Measurements from ENCODE around the gene COX7B. TPM values are rescaled to one million over a fixed set of nuclear protein-coding genes. Genes with fewer than 3 reads are reported as not detected.
"Not testable (repeated sequence)": the region's sequence is repeated elsewhere in the genome, so short reads cannot be mapped to it uniquely, and the experiment has no call there.

COX7B gene, protein sequence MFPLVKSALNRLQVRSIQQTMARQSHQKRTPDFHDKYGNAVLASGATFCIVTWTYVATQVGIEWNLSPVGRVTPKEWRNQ
- total RNA-seq: 279 and 458 TPM in 2 replicates

DNA sequence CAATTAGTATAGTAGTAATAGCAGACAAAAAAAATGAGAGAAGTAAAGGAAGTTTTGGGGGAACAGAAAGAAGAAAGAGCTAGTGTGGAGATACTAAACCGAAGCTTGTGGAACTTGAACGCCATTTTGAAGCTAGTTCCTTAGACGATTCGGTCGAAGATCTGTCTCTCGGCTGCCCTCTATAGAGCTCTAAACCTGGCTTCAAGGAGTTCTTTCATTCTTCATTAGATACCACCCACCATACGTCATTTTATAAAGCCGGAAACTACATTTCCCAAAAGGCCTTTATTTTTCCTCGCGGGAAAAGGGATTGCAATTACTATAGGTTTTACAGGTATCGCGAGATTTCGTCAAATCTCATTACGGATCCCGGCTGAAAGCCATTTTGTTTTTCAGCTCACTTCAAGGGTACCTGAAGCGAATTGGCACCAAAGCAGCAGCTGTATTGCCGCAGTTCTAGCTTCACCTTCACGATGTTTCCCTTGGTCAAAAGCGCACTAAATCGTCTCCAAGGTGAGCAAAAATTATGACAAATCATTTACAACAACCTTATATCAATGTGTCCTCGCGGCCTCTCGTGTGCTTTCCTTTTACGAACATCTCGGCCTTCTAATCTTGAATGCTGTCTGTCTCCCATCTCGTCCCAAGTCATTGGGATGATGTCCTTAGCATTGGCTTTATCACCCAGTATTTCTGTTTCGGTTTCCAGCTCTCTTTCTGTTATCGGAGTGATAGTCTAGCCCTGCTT lies at the start of gene COX7B:
Gene COX7B (plus strand): TSS at position 388 of the 748 bp plus-strand sequence. CDS start 86 bp downstream, at position 474.
- DNase-seq: peak; percentile 95

DNA sequence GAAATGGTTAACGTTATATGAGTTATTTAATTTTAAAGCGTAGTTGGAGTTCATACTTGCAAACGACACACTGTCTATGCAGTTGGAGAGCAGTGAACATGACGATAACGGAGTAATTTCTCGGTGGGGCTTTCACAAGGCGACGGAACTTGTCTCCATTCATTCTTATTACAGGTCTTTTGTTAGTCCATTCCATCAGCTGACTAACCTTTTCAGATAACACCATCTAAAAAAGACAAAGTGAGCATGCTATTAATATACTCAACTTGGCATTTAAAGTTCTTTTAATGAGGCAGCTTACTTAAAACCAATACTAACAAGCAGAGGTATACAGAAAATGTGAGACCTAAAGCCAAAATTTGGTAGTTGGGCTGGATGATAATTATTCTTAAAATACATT lies 23.9 kb upstream of the COX7B start:
- no peak for DNase-seq

DNA sequence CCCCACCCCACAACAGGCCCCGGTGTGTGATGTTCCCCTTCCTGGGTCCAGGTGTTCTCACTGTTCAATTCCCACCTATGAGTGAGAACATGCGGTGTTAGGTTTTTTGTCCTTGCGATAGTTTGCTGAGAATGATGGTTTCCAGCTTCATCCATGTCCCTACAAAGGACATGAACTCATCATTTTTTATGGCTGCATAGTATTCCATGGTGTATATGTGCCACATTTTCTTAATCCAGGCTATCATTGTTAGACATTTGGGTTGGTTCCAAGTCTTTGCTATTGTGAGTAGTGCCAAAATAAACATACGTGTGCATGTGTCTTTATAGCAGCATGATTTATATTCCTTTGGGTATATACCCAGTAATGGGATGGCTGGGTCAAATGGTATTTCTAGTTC lies 17.9 kb upstream of the COX7B start:
- not testable (repeated sequence) for DNase-seq

DNA sequence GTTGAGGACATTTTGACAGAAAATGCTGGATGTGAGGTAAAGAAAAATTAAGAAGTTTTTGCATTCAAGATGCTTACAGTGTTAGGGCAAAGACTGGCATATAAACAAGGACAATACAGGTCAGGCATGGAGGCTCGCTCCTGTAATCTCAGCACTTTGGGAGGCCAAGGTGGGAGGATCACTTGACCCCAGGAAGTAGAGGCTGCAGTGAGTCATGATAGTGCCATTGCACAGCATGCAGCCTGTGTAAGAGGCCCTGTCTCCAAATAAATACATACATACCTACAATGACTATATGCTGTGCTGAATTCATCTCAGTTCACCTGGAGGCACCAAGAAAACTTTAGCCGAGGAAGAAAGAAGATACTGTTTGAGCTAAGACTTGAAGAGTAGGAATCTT lies 6.4 kb upstream of the COX7B start:
- DNase-seq: no peak

DNA sequence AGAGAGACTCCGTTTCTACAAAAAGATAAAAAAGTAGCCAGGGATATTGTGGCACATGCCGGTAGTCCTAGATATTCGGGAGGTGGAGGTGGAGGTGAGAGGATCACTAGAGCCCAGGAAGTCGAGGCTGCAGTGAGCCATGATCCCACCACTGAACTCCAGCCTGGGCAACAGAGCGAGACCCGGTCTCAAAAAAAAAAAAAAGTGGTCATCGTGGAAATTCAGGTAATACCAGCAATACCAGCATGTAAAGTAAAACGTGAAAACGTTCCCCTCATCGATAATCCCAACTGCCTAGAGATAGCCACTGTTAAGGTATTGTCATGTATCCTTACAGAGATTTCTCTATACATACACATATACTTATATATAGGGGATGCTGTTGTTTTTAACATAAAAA lies 5.6 kb upstream of the COX7B start:
- DNase-seq: no peak

DNA sequence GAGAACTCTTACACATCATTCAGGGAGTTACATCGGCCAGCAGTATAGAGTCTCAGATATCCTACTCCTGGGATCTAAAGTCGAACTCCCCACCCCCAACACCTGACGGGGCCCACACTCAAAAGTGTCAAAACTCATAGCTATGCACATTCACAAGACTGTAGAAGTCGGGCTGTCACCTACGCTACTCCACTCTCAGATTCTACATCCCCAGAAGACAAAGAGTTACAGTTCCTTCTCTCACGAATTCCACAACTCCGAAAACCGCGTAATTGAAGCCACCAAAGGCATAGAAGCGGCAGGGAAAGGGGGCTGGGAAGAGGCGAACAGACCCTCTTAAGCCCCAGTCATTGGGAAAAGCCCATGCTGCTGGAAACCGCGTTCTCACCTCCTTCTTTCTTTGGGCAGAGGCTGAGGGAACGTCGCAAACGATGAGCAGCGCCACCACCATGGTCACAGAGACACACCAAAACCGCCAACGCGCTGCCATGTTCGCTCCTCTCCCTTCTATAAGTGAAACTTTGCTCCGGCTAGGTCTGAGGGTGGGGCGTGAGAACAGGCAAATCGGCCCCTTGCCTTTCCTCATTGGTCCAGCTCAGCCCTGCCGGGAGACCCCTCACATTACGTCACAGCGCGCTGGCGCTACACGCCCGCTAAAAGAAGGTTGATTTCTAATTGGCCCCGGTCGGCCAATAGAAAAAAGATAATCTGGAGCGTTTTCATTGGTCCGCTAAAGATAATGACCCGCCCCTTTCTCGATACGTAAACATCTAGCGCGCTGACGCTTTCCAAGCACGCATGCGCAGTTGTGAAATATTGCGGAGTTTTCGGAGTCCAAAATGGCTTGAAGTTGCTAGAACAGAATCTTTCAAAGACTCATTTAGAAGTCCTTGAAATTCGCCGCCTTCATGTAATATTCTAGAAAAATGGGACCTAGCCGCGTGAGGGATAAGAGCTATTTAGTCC lies 4.1 kb upstream of the COX7B start, which contains the start of gene MAGT1:
Gene MAGT1 (minus strand): TSS at position 515 of the 966 bp plus-strand sequence. CDS start 25 bp downstream, at position 490.
- peak; percentile 96 for DNase-seq

DNA sequence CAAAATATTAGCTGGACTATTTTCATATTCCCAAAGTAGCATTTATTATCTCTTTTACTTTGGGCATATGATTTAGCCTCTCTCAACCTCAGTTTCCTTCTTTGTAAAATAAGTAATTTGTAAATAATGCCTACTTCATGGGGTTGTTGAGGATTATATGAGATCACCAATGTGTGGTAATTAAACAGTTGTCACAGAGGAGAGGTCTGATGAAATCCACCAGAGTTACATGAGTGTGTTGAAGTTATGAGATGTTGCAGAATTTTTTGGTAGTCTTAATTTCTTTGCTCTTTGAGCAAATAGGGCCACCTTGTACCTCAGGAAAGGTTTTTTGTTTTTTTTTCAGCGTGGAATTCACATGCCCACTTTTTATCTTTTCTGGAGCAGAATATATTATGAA lies 1.4 kb downstream of the COX7B start:
- DNase-seq: no peak

DNA sequence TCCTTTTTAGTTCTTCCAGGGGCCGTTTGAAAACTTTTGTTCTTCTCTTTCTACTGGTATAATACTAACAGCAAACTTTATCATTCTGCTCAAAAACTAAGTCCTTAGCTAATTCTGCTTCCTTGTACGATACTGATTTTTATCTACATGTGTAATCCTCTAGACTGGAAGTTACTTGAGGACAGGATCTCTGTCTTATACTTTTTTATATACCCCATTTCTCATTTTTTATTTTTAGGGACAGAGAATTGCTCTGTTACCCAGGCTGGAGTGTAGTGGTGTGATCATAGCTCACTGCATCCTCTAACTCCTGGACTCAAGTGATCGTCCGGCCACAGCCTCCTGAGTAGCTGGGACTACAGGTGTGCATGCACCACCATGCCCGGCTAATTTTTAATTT lies 2.2 kb downstream of the COX7B start:
- no peak for DNase-seq

DNA sequence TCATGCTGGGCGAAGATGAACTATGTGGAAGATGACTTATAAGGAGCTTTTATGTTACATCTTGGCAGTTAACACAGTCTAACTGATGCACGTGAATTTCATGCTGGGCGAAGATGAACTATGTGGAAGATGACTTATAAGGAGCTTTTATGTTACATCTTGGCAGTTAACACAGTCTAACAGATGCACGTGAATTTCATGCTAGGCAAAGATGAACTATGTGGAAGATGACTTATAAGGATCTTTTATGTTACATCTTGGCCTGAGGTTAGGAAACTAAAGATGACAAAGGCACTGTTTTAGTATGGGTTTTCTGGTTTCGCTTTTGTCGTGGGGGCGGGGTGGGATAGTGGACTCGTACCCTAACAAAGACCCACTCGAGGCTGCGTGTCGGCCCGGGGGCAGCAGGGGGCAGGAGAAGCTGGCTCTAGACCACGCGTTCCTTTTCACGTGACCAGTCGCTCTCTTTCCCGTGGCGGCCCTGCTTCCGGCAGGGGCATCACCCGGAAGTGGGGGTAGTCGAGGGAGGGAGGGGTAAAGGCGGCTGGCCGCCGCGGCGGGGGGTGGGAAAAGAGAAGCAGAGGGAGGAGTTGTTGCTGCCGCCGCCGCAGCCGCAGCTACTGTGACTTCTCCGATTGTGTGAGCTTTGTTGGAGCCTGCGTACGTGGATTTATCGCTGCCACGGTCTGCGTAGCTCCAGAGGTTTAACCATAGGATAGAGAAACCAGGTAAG lies 11.0 kb downstream of the COX7B start, which contains the start of gene ATP7A:
Gene ATP7A (plus strand): TSS at position 586 of the 733 bp plus-strand sequence. CDS start 60,949 bp downstream, outside the sequence.
- peak; percentile 91 for DNase-seq

DNA sequence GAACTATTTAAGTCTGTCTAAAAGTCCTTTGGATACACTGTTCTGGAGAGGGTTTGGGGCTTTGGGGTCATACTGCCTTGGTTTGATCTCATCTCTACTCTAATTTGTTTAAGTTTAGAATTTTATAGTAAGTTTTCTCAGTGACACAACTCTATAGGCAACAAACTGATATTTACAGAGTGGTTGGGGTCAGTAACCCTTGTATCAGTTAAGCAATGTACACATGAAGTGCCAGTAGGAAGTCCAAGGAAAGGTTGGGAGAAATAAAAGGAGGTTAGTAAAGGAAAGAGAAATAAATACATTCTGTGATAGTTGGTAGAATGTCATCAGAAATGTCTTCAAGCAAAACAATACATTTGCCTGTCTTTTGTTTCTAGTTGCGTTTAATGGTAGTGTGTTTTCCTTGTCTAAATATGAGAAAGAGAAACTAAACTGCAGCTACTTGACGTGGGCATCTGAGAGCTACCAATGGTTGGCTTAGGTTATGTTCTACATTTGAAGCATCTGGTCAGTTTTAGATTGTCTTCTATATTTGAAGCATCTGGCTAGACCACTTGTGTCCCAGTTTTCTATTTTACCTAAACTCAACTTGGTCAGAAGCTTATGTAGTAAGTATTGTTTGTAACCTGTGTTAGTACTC lies 18.1 kb downstream of the COX7B start:
- peak; percentile 24 for DNase-seq

DNA sequence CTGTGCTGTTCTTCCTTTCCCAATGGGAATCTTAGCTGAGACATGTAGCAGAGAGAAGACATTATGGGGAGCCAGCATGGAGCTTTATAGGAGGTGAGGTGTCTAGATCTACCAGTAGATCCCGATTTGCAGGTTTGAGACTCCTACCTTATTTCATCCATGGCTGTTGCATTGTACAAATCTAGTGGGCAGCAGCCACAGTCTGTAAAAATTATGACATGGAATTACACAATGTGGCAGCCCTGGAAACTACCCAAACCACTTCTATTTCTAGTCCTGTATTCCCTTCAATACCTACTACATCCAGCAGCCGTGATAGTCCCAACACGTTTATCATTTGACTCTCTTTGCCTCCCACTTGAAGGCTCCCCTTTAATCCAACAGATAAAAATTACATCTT lies 19.3 kb downstream of the COX7B start:
- no peak for DNase-seq

DNA sequence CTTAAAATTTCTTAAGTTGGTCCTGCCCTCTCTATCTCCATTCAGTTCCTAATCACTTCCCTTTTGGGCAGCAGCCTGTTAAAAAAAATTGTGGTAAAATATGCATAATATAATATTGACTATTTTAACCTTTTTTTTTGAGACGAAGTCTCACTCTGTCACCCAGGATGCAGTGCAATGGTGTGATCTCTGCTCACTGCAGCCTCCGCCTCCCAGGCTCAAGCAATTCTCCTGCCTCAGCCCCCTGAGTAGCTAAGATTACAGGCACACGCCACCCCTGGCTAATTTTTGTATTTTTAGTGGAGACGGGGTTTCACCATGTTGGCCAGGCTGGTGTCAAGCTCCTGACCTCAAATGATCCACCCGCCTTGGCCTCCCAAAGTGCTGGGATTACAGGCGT lies 20.1 kb downstream of the COX7B start:
- not testable (repeated sequence) for DNase-seq

DNA sequence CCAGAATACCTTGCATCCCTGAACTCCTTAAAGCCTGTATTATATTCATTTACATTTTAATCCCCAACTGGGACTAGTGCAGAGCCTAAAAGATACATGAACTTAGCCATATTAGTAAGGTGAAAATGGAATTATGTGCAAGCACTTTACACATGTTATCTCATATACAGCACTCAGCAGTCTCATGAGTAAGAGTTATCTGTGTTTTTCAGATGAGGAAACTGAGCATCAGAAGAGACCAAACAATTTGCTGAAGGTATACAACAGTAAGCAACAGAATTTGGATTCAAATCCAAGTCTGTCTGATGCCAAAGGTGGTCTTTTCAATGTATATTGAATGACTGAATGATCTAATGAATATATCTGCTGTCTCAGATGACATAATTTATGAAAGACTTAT lies 23.5 kb downstream of the COX7B start:
- DNase-seq: no peak

DNA sequence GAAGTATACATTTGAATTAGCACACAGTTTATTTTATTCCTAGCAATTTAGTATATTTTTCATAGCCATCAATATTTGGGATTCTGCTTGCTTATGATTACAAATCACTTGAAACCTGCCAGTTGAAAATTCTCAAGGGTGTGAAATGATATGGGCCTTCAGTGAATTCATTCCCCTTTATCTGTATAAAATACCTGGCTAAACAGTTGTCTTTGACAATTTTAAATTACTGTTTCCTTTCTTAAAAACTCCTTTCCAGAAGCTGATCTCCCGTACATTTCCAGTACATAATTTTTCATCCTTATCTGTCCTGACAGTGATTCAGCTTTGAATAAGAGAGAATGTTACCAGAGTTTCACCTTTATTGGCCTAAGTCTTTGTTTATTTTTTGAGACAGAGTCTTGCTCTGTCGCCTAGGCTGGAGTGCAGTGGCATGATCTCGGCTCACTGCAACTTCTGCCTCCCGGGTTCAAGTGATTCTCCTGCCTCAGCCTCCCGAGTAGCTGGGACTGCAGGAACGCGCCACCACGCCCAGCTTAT lies 25.1 kb downstream of the COX7B start:
- DNase-seq: no peak

DNA sequence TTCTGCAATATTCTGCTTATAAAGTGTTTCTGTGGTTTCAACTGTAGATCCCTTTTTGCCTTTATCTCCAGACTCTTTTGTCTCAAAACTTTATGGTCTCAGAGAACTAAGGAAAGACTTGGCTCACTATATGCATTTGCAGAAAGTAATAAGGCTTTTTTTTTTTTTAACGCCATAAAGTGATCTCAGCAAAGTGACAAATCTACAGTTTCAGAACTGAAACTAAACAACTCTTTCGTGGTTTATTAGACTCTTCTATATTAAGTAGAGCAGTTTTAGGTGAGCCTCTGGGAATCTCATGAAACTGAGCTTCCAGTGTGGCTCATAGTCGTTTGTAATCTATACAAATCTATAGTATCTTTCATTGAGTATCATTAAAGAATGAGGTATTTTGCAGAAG lies 26.5 kb downstream of the COX7B start:
- no peak for DNase-seq

DNA sequence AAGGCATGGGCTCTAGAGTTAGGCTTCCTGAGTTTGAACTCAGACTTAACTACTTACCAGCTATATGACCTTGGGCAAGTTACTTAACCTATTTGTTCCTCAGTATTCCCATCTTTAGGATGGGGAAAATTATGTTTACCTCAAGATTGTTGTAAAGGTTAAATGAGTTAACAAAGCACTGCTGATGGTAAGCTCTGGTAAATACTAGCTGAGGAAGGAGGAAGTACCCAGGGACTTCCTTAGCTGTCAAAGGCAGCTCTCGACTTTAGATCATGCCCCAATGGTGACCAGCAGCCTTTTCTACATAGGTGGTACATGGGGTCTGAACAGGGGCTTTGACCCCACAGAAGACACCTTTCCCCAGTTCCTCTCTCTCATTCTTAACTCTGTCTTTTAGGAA lies 31.3 kb downstream of the COX7B start:
- DNase-seq: no peak

DNA sequence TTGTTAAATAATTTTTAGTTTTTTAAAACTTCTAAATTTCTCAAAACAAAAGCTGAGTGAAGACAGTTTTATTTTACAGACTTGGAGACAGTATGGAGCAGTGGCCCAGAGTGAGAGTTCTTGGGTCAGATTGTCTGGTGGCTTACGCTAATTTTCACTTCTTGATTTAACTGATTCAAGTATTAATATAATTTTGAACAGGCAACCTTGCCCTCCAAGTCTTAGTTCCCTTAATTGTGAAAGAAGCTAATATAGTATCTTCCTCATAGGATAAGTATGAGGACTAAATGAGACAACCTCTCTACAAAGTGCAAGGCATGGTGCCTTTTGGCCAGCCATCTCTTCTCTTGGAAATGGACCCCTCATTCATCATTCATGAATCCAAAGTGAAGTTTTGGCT lies 36.6 kb downstream of the COX7B start:
- DNase-seq: no peak

DNA sequence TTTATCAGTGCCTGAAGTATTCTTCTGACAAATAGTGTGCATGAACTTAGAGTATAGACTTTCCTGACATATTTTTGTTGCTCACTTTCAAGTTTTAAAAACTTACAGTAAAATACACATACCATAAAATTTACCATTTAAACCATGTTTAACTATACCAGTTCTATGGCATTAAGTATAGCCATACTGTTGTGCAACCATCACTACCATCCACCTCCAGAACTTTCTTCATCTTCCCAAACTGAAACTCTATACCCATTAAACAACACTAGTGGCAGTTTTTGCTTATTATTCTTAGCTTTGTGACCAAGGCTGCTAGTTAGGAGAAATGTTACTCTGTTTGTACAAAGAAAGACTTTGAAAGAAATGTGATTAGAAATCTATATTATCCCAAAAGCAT lies 37.0 kb downstream of the COX7B start:
- DNase-seq: no peak

DNA sequence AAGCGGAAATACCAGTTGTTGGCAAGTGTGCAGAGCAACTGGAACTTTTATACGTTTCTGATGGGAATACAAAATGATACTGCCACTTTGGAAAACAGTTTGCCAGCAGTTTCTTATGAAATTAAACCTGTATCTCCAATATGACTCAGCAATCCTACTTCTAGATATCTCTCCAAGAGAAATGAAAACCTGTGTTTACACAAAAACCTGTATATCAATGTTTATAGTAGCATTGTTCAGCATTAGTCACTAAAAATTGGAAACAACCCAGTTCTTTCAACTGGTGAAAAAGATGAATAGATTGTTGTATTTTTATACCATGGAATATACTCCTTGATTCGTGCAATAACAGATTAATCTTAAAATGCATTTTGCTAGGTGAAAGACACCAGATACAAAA lies 38.0 kb downstream of the COX7B start:
- DNase-seq: peak; percentile 42

DNA sequence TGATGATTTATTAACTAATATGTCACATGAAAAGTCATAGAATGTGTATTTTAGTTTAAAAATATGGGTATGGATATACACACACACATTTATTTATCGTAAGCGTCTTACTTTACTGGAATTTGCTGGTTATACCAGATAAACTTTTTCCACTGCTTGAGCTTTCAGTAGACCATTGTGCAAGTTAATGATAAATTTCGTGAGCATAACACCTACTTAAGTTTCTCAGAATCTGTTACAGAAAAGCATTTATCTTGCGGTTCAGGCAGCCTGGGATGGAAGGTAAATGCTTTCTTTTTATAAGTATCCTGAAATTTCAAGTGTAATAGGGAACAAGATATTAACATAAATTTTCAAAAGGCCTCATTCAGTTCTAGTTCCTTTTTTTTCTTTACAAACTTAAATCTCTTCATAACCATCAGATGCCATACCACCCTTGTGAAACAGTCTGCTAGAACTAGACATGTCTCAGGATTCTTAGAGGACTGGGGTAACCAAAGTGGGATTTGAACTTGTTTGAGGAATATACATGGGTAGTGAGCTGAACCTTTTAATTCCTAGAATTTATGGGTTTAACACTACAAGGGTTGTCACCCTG lies 38.9 kb downstream of the COX7B start:
- DNase-seq: no peak

DNA sequence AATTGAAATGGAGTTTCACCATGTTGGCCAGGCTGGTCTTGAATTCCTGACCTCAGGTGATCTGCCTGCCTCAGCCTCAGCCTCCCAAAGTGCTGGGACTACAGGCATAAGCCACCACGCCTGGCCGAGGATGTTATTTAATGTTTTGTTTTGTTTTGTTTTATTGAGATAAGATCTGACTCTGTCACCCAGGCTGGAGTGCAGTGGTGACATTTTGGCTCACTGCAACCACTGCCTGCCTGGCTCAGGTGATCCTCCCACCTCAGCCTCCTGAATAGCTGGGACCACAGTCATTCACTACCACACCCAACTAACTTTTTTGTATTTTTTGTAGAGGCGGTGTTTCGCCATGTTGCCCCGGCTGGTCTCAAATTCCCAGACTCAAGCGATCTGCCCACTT lies 45.8 kb downstream of the COX7B start:
- DNase-seq: not testable (repeated sequence)
